AG08396 (cell line): ENCODE results near the gene CD180.
"Not testable (repeated sequence)": the region's sequence is repeated elsewhere in the genome, so short reads cannot be mapped to it uniquely, and the experiment has no call there.

Experiments used
- DNase-seq: peaks from one replicate; pipeline ENCODE4 v3.0.0; 2012; ENCODE audit warnings: low spot score, mixed read lengths

Gene CD180

GRCh38 chr5:67188274-67189078 lies 8.1 kb downstream of the CD180 start:
- DNase-seq = no peak

- no peak for DNase-seq
Observed at GRCh38 chr5:67187006-67187715, 9.4 kb downstream of the CD180 start.

DNA sequence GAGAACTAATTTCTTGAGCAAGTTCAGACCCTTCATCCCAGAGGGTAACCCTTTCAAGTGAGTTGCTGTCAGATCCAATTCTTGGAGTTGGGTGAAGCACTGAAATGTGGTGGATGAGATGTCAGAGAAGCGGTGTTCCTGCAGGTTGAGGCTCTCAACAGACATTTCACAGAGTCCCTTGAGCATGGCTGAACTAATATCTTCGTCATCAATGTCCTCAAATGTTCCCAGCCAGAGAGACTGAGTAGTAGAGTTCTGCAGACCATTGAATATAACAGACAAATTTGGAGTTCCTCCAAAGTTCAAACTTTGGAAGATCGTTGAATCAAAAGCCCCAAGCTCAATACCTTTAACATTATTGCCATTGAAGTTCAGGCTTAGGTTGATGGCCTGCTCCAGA lies 12.7 kb downstream of the CD180 start:
- no peak for DNase-seq

GRCh38 chr5:67182301-67182790 lies 14.3 kb downstream of the CD180 start:
- peak; percentile 70 for DNase-seq

DNA sequence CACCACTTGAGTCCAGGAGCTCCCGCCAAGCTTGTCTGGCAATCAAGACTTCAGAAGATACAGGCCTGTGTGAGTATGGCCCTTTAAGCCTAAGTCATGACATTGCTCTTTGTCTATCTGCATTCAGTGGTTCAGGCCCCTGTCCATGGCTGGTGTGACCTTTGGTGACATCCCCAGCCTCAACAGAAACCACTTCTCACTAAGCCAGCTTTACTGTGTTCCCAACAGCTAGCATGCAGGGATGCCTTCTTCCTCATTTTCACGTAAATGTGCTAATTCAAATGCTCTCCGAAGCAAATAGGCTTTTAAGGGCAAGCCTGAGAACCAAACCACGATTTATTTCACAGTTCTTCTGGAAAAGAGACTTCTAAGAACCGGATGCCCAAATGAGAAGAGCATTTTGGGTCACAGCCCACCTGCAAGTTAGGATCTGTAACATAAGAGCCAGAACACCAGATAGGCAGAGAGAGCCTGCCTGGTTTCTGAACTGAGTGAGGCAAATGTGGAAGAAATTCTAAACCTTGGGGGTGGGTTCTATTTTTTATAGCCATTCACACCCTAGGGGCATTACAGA lies 14.9 kb downstream of the CD180 start:
- DNase-seq = no peak

GRCh38 chr5:67179697-67180361 lies 16.8 kb downstream of the CD180 start:
- no peak for DNase-seq

DNA sequence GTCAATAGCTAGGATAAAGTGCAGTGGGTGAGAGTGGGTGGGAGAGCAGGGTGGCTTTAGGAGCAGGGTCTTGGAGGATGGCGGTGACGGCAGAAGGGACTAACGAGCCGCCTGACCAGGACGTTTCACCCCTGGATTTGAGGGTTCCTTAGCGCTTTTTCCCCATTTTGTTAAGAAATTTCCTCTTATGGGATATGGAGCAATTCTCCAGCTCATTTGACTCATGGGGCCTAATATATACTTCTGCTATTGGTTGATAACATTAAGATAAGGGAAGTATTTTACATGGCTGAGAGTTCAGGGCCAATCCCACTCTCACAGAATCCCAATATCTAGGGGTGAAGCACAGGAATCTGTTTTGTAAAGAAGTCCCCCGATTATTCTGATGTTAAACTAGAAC lies 17.6 kb downstream of the CD180 start:
- DNase-seq = no peak

- DNase-seq = no peak
Observed at GRCh38 chr5:67178085-67178484, 18.5 kb downstream of the CD180 start.

GRCh38 chr5:67176936-67177335 lies 19.7 kb downstream of the CD180 start:
- DNase-seq = no peak

GRCh38 chr5:67173959-67174358 lies 22.6 kb downstream of the CD180 start:
- no peak for DNase-seq

GRCh38 chr5:67173351-67173750 lies 23.2 kb downstream of the CD180 start:
- DNase-seq = not testable (repeated sequence)

- no peak for DNase-seq
Observed at GRCh38 chr5:67170767-67171166, 25.8 kb downstream of the CD180 start.

GRCh38 chr5:67168069-67168468 lies 28.5 kb downstream of the CD180 start:
- DNase-seq = no peak

DNA sequence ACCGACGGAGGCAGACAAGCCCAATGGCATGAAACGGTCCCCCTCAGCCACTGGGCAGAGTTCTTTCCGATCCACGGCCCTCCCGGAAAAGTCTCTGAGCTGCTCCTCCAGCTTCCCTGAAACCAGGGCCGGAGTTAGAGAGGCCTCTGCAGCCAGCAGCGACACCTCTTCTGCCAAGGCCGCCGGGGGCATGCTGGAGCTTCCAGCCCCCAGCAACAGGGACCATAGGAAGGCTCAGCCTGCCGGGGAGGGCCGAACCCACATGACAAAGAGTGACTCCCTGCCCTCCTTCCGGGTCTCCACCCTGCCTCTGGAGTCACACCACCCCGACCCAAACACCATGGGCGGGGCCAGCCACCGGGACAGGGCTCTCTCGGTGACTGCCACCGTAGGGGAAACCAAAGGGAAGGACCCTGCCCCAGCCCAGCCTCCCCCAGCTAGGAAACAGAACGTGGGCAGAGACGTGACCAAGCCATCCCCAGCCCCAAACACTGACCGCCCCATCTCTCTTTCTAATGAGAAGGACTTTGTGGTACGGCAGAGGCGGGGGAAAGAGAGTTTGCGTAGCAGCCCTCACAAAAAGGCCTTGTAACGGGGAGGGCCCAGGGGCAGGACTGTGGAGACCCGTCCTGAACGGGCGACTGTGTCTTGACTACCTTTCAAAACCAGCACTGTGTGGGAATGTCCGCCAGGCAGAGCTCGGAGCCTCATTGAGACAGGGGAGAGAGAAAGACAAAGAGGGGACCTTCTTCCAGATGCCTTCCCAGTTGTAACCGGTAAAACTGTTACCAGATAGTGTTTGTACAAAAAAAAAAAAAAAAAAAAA lies 29.9 kb downstream of the CD180 start:
- DNase-seq = no peak

DNA sequence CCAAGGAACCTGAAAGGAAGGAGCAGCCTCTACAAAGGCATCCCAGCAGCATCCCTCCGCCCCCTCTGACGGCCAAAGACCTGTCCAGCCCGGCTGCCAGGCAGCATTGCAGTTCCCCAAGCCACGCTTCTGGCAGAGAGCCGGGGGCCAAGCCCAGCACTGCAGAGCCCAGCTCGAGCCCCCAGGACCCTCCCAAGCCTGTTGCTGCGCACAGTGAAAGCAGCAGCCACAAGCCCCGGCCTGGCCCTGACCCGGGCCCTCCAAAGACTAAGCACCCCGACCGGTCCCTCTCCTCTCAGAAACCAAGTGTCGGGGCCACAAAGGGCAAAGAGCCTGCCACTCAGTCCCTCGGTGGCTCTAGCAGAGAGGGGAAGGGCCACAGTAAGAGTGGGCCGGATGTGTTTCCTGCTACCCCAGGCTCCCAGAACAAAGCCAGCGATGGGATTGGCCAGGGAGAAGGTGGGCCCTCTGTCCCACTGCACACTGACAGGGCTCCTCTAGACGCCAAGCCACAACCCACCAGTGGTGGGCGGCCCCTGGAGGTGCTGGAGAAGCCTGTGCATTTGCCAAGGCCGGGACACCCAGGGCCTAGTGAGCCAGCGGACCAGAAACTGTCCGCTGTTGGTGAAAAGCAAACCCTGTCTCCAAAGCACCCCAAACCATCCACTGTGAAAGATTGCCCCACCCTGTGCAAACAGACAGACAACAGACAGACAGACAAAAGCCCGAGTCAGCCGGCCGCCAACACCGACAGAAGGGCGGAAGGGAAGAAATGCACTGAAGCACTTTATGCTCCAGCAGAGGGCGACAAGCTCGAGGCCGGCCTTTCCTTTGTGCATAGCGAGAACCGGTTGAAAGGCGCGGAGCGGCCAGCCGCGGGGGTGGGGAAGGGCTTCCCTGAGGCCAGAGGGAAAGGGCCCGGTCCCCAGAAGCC lies 30.8 kb downstream of the CD180 start:
- peak; percentile 86 for DNase-seq

DNA sequence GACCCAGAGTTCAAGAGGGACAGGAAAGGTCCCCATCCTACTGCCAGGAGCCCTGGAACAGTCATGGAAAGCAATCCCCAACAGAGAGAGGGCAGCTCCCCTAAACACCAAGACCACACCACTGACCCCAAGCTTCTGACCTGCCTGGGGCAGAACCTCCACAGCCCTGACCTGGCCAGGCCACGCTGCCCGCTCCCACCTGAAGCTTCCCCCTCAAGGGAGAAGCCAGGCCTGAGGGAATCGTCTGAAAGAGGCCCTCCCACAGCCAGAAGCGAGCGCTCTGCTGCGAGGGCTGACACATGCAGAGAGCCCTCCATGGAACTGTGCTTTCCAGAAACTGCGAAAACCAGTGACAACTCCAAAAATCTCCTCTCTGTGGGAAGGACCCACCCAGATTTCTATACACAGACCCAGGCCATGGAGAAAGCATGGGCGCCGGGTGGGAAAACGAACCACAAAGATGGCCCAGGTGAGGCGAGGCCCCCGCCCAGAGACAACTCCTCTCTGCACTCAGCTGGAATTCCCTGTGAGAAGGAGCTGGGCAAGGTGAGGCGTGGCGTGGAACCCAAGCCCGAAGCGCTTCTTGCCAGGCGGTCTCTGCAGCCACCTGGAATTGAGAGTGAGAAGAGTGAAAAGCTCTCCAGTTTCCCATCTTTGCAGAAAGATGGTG lies 31.6 kb downstream of the CD180 start:
- DNase-seq = no peak

DNA sequence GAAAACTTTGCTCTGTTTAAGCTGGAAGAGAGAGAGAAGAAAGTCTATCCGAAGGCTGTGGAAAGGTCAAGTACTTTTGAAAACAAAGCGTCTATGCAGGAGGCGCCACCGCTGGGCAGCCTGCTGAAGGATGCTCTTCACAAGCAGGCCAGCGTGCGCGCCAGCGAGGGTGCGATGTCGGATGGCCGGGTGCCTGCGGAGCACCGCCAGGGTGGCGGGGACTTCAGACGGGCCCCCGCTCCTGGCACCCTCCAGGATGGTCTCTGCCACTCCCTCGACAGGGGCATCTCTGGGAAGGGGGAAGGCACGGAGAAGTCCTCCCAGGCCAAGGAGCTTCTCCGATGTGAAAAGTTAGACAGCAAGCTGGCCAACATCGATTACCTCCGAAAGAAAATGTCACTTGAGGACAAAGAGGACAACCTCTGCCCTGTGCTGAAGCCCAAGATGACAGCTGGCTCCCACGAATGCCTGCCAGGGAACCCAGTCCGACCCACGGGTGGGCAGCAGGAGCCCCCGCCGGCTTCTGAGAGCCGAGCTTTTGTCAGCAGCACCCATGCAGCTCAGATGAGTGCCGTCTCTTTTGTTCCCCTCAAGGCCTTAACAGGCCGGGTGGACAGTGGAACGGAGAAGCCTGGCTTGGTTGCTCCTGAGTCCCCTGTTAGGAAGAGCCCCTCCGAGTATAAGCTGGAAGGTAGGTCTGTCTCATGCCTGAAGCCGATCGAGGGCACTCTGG lies 32.6 kb downstream of the CD180 start:
- no peak for DNase-seq

DNA sequence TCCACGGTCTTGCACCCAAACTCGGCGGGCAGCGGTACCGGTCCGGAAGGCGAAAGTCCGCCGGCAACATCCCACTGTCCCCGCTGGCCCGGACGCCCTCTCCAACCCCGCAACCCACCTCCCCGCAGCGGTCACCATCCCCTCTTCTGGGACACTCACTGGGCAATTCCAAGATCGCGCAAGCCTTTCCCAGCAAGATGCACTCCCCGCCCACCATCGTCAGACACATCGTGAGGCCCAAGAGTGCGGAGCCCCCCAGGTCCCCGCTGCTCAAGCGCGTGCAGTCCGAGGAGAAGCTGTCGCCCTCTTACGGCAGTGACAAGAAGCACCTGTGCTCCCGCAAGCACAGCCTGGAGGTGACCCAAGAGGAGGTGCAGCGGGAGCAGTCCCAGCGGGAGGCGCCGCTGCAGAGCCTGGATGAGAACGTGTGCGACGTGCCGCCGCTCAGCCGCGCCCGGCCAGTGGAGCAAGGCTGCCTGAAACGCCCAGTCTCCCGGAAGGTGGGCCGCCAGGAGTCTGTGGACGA lies 33.3 kb downstream of the CD180 start:
- DNase-seq = no peak

DNA sequence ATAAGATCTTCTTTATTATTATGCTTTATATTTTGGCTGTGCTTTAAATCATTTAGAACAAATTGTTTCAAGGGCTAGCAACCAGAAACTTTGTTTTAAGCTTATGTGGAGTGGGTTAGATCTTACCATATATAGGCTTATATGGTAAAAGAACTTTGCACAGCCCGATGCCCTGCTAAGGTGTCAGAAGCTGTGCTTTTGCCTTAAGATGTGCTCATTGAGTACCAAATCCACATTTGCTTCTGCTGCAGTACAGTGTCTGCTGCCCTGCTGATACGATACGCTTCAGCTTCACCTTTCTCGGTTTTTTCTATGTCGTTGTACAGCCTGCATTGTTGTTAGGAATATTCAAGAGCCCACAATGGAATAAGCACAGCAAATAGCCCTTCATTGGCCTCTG lies 34.8 kb downstream of the CD180 start:
- DNase-seq = no peak
